HG03064 (cell line): ENCODE data around the gene NDRG2.

Experiments used
- ATAC-seq: cut with Tn5 transposase; IDR thresholded peaks from one replicate; pipeline ENCODE4 v1.9.1; 2021; ENCODE audit warnings: low read depth; ENCODE audit not compliant: unreplicated experiment

The NDRG2 gene

GRCh38 chr14:21037156-21037555 lies 12.3 kb upstream of the NDRG2 start:
- ATAC-seq: no peak

GRCh38 chr14:21036751-21037150 lies 11.9 kb upstream of the NDRG2 start:
- no peak for ATAC-seq

GRCh38 chr14:21034707-21035106 lies 9.8 kb upstream of the NDRG2 start, which contains the start of gene RNASE13:
RNASE13 (minus strand) TSS chr14:21034807; CDS start chr14:21034288, 519 bp downstream.
- no peak for ATAC-seq

GRCh38 chr14:21033133-21033698 lies 8.4 kb upstream of the NDRG2 start:
- ATAC-seq: no peak

- no peak for ATAC-seq
Observed at GRCh38 chr14:21032326-21033132, 7.7 kb upstream of the NDRG2 start.

GRCh38 chr14:21030531-21030930 lies 5.7 kb upstream of the NDRG2 start:
- ATAC-seq: no peak

GRCh38 chr14:21029917-21030316 lies 5.1 kb upstream of the NDRG2 start, which contains the start of gene TPPP2:
TPPP2 (plus strand) TSS chr14:21030217; CDS start chr14:21030582, 365 bp downstream.
- no peak for ATAC-seq

- ATAC-seq: no peak
Observed at GRCh38 chr14:21026988-21027315, 2.1 kb upstream of the NDRG2 start.

GRCh38 chr14:21026274-21026987 lies 1.6 kb upstream of the NDRG2 start:
- ATAC-seq: no peak

GRCh38 chr14:21025371-21026273 lies 761 bp upstream of the NDRG2 start:
- ATAC-seq: no peak

- ATAC-seq: no peak
Observed at GRCh38 chr14:21023817-21024584, 860 bp downstream of the NDRG2 start.

GRCh38 chr14:21023174-21023573 lies 1.7 kb downstream of the NDRG2 start:
- no peak for ATAC-seq

GRCh38 chr14:21022686-21023085 lies 2.2 kb downstream of the NDRG2 start:
- ATAC-seq: no peak

GRCh38 chr14:21020977-21021545 lies 3.8 kb downstream of the NDRG2 start:
- no peak for ATAC-seq

GRCh38 chr14:21019366-21019765 lies 5.5 kb downstream of the NDRG2 start:
- ATAC-seq: no peak

- no peak for ATAC-seq
Observed at GRCh38 chr14:21018781-21019180, 6.1 kb downstream of the NDRG2 start.

- no peak for ATAC-seq
Observed at GRCh38 chr14:21018286-21018685, 6.6 kb downstream of the NDRG2 start.

- ATAC-seq: no peak
Observed at GRCh38 chr14:21017528-21018245, 7.2 kb downstream of the NDRG2 start.
